ENCODE measurements around the gene C7orf25.

C7orf25 gene

DNA sequence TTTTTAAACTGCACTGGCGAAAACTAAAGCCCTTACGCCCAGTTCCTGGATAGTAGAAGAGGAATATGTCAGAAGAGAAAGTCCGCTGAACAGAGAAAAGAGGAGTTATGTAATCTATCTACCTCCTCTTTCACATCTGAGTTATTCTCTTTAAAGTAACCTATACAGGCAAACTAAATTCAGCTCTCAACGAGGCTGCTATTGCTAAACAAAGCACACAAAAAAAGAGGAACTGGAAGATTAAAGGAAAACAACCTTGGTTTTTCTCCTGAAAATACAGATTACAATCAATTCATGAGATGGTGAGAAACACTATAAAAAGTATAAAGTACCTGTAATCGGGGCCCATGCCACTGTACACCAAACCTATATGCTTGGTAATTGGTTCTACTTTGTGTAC is 14.3 kb upstream of the C7orf25 start (continued):
- no peak for TF ChIP-seq EGR2 (tag by site-specific recombination; IDR thresholded peaks at IDR 0.05; ENCODE audit: low read depth)
- TF ChIP-seq, protein P1, sequence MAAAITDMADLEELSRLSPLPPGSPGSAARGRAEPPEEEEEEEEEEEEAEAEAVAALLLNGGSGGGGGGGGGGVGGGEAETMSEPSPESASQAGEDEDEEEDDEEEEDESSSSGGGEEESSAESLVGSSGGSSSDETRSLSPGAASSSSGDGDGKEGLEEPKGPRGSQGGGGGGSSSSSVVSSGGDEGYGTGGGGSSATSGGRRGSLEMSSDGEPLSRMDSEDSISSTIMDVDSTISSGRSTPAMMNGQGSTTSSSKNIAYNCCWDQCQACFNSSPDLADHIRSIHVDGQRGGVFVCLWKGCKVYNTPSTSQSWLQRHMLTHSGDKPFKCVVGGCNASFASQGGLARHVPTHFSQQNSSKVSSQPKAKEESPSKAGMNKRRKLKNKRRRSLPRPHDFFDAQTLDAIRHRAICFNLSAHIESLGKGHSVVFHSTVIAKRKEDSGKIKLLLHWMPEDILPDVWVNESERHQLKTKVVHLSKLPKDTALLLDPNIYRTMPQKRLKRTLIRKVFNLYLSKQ (tag by site-specific recombination; IDR thresholded peaks at IDR 0.05; ENCODE audit: borderline replicate concordance): no peak

GRCh38 chr7:42925630-42926029 is 13.8 kb upstream of the C7orf25 start:
- H3K27ac ChIP-seq (ENCODE audit: extremely low read depth, low read depth, low read length): no peak overlapping the region
- no peaks in the 10 kb centered on the region for H3K9me3 ChIP-seq (ENCODE audit: control insufficient read depth, insufficient read depth, low read depth, low read length)
- H3K4me3 ChIP-seq (ENCODE audit: low read depth, low read length): no peak overlapping the region
- POLR2A ChIA-PET: no interaction called here
- CTCF ChIA-PET: interaction anchor here (0.6 kb wide), 1 partner anchor 1000 kb away, joined by 5 read pairs; no protein-coding TSS in a partner anchor
- no peaks in the 10 kb centered on the region for H3K4me1 ChIP-seq (ENCODE audit: control insufficient read depth, insufficient read depth, low read length)
- no peak for TF ChIP-seq ZNF112 (tag by site-specific recombination; IDR thresholded peaks at IDR 0.05)
- no peak for TF ChIP-seq ZNF514 (tag by site-specific recombination; IDR thresholded peaks at IDR 0.05)
- TF ChIP-seq ZNF335 (tag by site-specific recombination; conservative IDR thresholded peaks at IDR 0.05): no peak
- TF ChIP-seq ZNF791 (tag by site-specific recombination; IDR thresholded peaks at IDR 0.05): no peak
- TF ChIP-seq PBX3 (CRISPR knock-in tag; IDR thresholded peaks at IDR 0.05): no peak
- no peak for TF ChIP-seq ZNF626 (tag by site-specific recombination; IDR thresholded peaks at IDR 0.05)
- no peak for TF ChIP-seq ZNF26 (tag by site-specific recombination; IDR thresholded peaks at IDR 0.05)
- peaks cover 63 to 69% of the 10 kb centered on the region in 2 experiments for H3K36me3 ChIP-seq (ENCODE audit: control insufficient read depth in 2 of 2, insufficient read depth in 1 of 2, low read length in 2 of 2)

DNA sequence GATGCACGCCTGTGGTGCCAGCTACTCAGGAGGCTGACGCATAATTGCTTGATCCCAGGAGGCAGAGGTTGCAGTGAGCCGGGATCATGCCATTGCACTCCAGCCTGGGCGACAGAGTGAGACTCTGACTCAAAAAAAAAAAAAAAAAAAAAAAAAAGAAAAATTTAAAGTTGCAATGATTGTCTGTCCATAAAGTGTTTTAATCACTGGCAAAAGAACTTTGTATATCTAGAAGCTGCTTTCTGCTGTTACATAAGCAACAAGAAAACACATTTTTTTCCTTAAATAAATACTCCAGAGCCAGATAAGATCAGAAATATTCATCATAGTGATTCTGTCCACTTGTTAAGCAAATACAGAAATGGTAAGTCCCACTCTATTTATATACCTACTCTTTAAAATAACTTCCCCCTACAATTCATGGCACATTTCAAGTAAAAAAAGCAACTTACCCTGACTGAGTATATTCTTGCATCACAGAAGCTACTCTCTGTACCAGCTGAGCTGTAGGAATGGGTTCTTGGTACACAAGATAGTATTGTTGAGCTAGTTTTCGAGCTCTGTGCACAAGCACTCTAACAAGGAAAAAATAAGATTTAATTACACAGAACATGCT is 12.5 kb upstream of the C7orf25 start:
- Histone ChIP-seq H3K27ac (ENCODE audit: extremely low read depth, low read depth, low read length) (no peak overlapping the region; the same call in 1 of the 2 replicates), H3K4me1 (ENCODE audit: control insufficient read depth, insufficient read depth, low read length) (no peaks in the 10 kb centered on the region), H3K4me3 (ENCODE audit: low read depth, low read length) (no peak overlapping the region), H3K36me3 (ENCODE audit: control insufficient read depth in 2 of 2, insufficient read depth in 1 of 2, low read length in 2 of 2) (peaks cover 64 to 80% of the 10 kb centered on the region in 2 experiments), H3K9me3 (ENCODE audit: control insufficient read depth, insufficient read depth, low read depth, low read length) (no peaks in the 10 kb centered on the region)
- CTCF ChIA-PET: interaction anchor here (0.7 kb wide), 1 partner anchor 8 kb away, joined by 3 read pairs; no protein-coding TSS in a partner anchor
- POLR2A ChIA-PET: interaction anchor here (0.6 to 1.1 kb wide), 4 partner anchors 8 to 948 kb away, joined by 3 to 7 read pairs (median 4); no protein-coding TSS in a partner anchor
- TF ChIP-seq SALL2 (tag by site-specific recombination; IDR thresholded peaks at IDR 0.05; ENCODE audit: borderline replicate concordance) (no peak), BCL11B (tag by site-specific recombination; IDR thresholded peaks at IDR 0.05; ENCODE audit: low read depth) (no peak), SP2 (tag by site-specific recombination; IDR thresholded peaks at IDR 0.05) (no peak), KLF7 (tag by site-specific recombination; IDR thresholded peaks at IDR 0.05; ENCODE audit: borderline replicate concordance) (no peak), ZNF335 (tag by site-specific recombination; conservative IDR thresholded peaks at IDR 0.05) (no peak), BCL11A (tag by site-specific recombination; IDR thresholded peaks at IDR 0.05; ENCODE audit: low read depth) (no peak), ZNF362 (tag by site-specific recombination; IDR thresholded peaks at IDR 0.05) (peak; percentile 91), ZNF416 (tag by site-specific recombination; IDR thresholded peaks at IDR 0.05) (no peak), ZNF585B (tag by site-specific recombination; IDR thresholded peaks at IDR 0.05) (no peak), ZNF658 (tag by site-specific recombination; IDR thresholded peaks at IDR 0.05) (no peak)
- TF ChIP-seq, protein P2, sequence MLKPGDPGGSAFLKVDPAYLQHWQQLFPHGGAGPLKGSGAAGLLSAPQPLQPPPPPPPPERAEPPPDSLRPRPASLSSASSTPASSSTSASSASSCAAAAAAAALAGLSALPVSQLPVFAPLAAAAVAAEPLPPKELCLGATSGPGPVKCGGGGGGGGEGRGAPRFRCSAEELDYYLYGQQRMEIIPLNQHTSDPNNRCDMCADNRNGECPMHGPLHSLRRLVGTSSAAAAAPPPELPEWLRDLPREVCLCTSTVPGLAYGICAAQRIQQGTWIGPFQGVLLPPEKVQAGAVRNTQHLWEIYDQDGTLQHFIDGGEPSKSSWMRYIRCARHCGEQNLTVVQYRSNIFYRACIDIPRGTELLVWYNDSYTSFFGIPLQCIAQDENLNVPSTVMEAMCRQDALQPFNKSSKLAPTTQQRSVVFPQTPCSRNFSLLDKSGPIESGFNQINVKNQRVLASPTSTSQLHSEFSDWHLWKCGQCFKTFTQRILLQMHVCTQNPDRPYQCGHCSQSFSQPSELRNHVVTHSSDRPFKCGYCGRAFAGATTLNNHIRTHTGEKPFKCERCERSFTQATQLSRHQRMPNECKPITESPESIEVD (tag by site-specific recombination; IDR thresholded peaks at IDR 0.05): peak; percentile 49
- TF ChIP-seq, protein P3, sequence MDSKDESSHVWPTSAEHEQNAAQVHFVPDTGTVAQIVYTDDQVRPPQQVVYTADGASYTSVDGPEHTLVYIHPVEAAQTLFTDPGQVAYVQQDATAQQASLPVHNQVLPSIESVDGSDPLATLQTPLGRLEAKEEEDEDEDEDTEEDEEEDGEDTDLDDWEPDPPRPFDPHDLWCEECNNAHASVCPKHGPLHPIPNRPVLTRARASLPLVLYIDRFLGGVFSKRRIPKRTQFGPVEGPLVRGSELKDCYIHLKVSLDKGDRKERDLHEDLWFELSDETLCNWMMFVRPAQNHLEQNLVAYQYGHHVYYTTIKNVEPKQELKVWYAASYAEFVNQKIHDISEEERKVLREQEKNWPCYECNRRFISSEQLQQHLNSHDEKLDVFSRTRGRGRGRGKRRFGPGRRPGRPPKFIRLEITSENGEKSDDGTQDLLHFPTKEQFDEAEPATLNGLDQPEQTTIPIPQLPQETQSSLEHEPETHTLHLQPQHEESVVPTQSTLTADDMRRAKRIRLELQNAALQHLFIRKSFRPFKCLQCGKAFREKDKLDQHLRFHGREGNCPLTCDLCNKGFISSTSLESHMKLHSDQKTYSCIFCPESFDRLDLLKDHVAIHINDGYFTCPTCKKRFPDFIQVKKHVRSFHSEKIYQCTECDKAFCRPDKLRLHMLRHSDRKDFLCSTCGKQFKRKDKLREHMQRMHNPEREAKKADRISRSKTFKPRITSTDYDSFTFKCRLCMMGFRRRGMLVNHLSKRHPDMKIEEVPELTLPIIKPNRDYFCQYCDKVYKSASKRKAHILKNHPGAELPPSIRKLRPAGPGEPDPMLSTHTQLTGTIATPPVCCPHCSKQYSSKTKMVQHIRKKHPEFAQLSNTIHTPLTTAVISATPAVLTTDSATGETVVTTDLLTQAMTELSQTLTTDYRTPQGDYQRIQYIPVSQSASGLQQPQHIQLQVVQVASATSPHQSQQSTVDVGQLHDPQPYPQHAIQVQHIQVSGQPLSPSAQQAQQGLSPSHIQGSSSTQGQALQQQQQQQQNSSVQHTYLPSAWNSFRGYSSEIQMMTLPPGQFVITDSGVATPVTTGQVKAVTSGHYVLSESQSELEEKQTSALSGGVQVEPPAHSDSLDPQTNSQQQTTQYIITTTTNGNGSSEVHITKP (tag by site-specific recombination; IDR thresholded peaks at IDR 0.05): 0 out of 2 replicates have a peak, but pooled peaks have one; percentile 26
